D341Med (cell line): ENCODE measurements around the gene NLN.
A peak's percentile ranks its signal among the peaks of the same experiment; 100 is the strongest.
"Not testable (repeated sequence)": the region's sequence is repeated elsewhere in the genome, so short reads cannot be mapped to it uniquely, and the experiment has no call there.

ENCODE experiments used
- DNase-seq: peaks from one replicate; pipeline ENCODE4 v3.0.0; 2012; ENCODE audit warnings: low spot score

Gene NLN

DNA sequence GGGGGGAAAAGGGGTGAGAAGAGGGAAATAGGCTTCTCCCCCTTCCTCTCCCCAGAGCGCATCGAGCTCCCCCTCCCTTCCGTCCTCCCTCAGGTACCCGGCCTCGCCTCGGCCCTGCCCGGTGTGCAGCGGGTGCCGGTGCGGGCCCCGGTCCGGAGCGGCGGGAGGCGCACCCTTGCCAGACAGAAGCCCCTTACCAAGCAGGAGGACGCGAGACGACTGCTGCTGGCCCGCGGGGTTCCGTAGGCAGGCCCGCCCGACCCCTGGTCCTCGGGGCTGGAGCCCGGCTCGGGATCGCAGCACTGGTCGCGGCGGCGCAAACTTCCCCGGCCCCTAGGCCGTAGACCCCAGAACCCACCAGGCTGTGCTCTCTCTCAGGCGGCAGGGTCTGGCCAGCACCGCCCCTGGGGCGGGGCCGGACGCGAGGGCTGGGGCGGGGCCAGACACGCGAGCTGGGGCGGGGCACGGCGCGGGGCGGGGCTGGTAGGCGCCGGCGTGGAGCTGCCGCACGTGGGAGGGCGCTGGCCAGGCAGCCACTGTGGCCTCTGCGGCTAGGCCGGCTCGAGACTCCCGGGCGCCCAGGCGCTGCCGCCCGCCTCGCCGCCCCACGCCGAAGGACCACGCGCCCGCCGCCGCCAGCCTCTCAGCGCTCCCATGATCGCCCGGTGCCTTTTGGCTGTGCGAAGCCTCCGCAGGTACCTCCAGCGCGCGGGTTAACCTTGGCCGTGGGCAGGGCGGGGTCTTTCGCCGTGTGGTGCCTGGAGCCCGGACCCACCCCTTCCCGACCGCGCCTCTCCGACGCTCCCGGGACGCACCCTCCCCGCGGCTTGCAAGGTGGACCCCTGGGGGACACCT, at the start of gene NLN, which contains the start of gene SGTB:
Gene NLN, plus strand, starts transcription at position 486 of the 855 bp plus-strand sequence. Its CDS starts 169 bp downstream, at position 655.
Gene SGTB, minus strand, starts transcription at position 390 of the 855 bp plus-strand sequence. CDS start 1,302 bp downstream, outside the sequence.
- DNase-seq, result peak; percentile 97

DNA sequence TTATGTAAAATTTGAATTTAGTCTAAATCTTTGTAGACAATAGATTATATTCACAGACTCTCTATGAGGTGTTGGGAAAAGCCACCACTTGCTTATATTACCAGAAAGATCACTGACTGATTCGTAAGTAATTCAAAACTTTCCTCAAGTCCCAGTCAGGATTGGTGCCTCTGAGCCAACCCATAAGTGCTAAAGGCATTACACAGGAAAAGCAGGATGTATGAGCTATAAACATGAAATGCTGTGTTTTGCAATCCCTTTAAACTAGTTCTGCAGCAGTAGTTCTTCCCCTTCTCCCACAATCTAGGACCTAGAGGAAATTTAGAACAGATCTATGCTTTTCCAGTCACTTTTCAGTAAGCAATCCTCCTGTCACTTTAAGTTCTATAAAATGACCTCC, 49.2 kb upstream of the NLN start:
- DNase-seq, result no peak

DNA sequence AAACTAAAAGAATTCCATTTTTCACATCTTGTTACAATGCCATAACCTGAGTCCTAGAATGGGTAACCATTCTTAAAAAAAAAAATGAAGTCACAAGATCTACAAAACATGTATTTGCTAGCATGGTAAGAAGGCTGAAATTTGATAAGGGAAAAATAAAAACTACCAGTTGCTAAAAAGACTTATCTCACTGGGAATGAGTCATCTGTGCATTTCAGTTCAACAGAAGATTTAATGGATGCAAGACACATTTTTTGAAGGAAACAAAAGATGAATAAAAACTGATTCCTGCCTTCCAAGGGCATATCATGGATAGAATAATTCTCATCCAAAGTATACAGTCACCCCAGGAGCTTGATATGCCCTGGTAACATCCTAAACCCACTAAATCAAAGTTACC, 47.3 kb upstream of the NLN start:
- no peak for DNase-seq

DNA sequence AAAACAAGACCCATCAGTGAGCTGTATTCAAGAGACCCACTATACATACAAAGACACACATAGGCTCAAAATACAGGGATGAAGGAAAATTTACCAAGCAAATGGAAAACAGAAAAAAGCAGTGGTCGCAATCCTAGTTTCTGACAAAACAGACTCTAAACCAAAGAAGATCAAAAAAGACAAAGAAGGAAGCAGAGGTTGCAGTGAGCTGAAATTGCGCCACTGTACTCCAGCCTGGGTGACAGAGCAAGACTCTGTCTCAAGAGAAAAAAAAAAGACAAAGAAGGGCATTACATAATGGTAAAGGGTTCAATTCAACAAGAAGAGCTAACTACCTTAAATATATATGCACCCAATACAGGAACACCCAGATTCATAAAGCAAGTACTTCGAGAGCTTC, 45.9 kb upstream of the NLN start:
- DNase-seq, result not testable (repeated sequence)

DNA sequence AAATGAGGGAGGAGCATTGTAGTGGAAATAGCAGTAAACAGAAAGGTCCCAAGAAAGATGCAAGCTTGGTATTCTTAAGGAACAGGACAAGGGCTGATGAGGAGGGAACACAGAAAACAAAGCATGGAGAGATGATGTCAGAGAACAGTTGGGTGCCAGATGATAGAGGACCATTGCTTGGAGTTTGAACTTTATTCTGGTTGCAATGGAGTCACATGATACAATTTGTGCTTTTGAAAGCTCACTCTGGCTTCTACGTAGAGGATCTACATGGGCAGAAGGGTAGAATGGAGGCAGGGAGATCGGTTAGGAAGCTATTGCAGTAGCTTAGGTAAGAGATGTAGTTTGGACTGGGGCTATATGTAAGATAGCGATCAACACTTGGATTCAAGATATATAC, 39.9 kb upstream of the NLN start:
- no peak for DNase-seq

DNA sequence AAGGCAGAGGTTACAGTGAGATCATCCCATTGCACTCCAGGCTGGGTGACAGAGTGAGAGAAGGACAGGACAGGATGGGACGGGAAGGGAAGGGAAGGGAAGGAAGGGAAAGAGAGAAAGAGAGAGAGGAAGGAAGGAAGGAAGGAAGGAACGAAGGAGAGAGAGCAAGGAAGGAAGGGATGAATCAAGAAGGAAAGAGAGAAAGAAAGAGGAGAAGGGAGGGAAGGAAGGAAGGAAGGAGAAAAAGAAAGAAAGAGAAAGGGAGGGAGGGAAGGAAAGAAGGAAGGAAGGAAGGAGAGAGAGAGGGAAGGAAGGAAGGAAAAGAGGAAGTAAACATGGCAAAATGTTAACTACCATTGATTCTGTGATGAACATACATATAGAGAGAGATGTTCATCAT, 28.9 kb upstream of the NLN start:
- no peak for DNase-seq

DNA sequence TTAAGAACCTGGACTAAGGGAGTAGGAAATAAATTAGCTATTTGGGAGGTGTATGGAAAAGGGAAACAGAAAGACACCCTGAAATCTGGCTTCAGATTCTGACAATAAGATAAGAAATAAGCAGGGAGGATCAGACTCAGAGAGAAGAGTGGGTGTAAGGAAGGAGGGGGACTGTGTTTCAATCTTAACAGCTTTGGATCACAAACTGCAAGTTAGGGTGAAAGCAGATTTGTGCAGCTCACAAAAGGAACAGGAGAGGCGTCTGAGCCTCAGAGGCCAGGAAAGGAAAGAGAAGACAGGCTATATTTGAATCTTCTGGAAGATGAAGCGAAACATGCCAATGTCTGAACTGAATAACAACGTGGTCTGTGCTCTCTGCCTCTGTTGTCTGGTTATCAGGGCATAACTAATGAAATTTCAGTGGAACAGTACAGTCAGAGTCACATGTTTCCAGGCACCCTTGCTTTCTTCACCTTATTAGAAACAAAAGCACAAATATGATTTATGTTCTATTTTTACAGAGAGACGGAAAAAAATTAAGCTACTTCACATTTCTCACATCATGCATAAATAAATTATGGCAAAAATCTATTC, 26.7 kb upstream of the NLN start:
- no peak for DNase-seq

DNA sequence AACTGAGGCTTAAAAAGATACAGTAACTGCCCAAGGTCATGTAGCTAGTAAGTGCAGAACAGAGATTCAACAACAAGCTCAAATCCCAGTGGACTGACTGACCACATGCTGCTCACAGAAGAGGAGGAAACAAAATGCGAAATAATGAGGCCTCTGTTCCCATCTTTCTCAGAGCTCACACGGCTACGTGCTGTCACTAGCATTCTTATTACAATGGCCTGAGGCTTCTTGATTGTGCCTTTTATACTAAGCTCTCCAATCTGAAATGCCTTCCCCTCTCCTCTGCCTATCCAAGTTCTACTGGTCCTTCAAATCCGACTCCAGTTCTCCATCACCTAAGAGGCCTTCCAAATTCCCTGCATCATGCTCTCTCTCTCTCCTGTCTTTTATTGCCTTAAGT, 26.1 kb upstream of the NLN start:
- no peak for DNase-seq

DNA sequence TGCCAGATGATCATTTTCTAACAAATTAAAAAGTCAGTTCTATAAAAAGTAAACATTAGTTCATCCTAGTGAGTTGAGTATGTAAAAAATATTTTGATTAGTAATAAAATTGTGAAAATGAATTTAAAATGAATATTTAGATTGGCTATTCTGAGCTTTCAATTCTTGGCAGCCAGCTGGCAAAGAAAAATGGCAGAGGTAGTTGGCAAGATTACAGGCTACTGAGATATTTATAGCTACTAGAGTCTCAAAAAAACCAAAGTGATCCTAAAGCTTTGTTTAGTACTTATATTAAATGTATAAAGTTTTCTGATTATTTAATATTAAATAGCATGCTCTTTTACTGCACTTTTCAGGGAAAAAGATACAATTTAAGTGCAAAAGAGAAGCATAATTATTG, 25.1 kb upstream of the NLN start:
- DNase-seq, result no peak

DNA sequence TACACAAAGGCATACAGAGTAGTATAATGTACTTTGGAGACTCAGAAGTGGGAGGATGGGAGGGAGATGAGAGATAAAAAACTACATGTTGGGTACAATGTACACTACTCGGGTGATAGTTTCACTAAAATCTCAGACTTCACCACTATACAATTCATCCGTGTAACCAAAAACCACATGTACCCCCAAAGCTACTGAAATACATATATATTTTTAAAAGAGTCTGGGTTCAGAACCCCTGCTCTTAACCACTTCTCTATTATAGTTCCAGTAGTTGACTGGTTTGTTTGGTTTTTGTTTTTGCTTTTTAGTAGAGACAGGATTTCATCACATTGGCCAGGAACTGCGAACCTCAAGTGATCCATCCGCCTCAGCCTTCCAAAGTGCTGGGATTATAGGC, 22.7 kb upstream of the NLN start:
- no peak for DNase-seq

DNA sequence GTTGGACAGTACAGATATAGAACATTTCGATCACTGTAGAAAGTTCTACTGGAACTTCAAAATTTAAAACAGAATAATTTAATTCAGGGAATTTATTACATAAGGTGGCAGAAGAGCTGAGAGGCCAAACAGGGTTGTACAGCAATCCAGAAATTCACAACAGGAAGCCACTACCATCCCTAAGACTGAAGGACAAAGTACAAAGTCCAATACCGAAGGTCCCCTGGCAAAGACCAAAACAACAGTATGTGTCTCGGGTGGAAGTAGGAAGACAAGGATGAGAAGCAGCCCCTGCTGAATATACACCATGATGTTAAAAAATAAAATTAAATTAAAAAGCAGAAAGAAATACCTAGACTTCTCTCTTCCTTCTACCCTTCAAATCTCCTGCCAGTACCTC, 20.0 kb upstream of the NLN start:
- no peak for DNase-seq

DNA sequence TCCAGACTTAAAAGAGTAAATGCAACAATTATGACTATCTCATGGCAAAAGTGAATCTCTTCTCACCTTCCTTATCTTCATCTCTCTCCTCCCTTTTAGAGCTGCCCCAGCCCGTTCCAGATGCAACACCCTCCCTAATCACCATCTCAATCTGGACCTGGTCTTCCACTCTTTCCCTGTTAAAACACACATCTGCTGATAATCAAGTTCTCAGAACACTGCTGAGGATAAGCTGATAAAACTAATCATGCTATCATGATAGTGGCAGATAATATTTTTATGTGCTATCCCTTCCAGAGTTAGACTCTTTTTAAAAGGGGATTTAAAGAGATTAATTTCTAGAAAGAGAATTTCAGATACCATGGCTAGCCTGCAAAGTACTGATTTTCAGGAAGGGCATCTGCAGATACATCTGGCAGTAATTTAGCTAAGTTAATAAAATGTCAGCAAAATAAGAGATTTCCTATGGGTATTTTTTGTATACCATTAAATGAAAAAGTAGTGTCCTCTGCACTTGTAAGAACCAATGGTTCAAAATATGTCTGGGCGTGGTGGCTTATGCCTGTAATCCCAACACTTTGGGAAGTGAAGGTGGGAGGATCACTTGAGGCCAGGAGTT, 17.3 kb upstream of the NLN start:
- DNase-seq, result peak; percentile 44

DNA sequence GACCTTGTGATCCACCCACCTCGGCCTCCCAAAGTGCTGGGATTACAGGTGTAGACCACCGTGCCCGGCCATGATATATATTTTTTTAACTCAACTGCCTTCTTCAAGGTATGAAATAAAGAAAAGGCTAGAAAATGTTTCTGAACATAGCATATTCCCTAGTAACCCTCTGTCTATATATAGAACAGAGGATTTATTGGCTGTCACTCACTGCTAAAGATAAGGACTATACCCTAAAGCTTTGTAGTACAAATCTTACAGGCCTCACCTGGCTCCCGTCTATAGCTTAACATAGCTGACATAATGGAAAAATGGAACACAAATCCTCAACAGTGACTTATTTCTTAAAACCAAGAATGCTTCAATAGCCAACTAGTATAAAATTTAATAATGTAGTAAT, 14.3 kb upstream of the NLN start:
- DNase-seq, result no peak

DNA sequence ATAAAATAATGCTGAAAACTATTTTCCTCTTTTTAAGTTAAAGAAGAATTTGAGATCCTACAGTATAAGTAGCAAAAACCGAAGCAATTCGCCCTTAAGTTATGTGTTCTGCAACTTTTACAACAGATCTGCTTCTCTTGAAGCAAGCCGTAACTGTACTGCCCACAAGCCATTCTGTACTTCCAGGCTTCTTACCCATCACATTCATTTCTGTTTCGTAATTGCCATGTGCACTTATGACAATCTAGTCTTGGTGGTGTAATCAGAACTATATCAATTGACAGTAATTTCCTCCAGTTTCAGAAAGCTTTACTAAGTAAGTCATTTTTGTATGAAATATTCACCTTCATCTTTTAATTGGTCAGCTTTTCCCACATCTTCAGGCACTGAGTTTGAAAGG, 13.9 kb upstream of the NLN start:
- no peak for DNase-seq

DNA sequence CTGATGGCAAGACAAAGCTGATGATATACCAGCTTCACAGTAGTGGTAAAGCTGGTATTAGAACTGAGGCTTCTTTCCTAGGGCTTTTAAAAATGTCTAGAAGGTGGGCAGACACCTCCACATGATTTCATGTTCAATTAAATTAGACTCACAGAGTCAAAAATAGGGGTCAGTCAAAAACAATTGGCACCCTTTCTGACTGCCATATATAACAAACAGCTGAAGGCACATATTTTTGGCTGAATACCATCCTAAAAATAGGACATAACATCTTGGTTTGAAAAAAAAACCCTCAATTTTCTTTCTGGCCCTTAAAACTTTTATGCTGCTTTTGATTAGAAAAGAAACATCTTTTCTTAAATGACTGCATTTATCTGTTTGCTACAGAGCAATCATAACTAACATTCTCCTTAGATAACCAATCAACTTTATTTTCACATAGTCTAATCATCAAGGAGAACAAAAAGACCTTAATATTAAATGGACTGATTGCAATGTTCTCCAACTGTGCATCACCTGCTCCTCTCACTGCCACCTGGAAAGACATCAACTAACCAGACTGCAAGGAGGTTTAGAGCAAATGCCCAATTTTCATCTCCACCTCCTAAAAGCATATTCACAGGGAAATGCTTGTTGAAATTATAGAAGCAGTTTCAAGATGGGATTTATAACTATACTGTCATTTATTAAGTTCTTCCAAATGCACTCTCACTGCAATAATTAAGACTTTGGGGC, 3.3 kb upstream of the NLN start:
- DNase-seq, result no peak

DNA sequence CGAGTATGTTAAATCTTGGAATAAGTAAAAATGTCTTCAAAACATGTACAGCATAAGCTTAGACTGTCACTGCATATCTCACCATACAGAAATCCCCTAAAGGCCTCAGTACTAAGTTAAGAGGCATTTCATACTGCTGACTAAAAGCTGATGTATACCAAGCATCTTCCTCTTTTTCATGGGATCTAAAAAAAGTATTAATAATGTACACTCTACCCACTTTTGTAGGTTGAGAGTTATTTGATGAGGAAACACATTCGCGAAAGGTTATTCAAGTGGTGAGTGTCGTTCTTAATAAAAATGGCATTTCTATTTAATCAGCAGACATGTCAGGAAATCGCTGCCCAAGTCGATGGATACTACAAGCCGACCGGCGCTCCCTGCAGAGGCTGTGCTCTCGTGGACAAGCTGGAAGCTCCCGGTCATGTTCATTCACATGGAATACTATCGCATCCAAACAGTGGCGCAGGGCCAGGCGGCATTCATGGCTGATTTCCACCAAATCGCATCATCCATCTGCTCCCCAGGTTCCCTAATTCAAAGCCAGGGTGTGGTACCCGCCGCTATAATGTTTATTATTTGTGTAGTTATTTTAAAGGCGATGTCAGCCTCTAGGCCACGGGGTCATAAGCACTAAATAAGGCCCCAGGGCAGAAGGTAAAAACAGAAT, 820 bp upstream of the NLN start:
- peak; percentile 54 for DNase-seq

DNA sequence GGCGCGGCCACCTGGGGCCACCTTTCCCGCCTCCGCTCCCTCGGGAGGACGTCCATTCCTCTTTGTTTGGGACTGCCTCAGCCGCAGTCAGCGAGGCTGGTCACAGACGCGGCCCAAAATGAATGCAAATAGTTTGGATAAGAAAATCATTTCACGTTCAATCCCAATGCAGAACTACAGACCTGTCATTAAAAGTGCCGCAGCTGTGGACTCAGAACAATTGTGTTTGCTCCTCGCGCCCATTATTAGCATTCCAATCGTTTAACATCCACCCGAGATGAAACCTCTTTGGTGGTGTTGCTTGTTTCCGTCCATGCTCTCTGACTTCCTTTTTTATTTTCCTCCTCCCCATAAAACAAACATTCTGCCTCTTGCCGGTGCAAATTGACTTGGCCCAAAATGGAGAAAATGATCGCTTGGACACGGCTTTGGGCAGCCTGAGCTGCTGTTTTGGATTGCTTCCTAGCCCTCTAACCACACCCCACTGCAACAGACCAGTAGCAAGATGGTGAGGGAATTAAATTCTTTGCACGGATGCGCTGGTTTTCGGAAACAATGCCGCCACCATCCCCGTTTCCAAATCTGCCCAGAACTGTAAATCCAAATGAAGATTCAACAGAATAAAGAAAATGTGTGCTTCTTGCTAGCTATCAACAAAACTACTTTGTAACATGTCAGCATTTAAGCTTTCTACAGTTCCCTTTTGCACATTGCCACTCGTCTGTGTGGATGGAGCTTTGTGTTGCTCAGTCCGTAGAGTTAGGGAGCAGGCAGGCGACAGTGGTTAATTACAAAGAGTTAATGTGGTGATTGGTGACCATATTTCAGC, 784 bp downstream of the NLN start:
- DNase-seq, result peak; percentile 65

DNA sequence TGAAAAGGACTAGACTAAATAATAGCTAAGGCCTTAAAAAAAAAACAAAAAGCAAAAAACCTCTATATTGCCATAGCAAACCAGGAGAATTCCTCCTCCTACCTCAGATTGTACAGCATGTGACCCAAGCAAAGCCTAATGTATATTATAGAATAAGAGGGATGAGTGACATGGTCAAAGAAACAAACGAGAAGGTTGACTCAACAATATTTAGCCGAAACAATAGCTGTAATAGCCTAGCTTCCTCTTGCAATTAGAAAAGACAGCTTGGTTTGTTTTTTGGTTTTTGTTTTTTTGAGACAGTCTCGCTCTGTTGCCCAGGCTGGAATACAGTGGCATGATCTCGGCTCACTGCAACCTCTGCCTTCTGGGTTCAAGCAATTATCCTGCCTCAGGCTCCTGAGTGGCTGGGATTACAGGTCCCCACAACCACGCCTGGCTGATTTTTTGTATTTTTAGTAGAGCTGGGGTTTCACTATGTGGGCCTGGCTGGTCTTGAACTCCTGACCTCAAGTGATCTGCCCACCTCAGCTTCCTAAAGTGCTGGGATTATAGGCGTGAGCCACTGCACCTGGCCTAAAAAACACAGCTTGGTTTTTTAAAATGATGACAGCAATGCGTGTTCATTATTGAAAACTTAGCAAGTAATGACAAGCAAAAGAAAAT, 5.6 kb downstream of the NLN start:
- DNase-seq, result no peak

DNA sequence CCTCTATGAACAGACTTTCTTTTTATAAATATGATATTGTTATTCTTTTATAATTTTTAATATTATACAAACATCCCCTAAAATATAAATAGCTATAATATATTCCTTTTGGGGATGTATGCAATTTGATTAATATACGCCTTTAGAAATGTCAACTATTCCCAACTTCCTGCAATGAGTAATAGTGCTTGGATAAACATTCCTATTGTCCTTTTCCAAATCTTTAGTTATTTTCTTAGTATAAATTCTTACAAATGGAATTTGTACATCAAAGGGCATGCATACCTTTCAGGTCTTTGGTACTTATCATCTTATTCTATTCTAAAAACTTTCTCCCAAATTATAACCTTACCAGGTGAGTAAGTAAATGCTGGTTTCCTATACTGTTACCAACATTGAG, 6.2 kb downstream of the NLN start:
- no peak for DNase-seq

DNA sequence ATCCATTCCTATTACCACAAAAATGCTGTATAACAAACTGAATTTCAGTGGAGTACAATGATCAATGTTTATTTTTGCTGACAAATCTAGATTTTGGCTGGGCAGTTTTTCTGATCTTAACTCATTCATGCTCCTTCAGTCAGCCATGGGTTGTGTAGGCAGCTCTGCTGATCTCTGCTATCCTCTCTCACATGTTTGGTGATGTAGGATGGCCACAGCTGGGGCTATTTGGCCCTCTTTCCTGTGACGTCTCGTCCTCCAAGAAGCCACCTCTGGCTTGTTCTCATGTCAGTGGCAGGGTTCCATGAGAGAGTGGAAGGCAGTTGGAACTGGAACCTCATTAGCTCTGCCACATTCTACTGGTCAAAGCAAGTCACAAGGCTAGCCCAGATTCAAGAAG, 8.9 kb downstream of the NLN start:
- no peak for DNase-seq

DNA sequence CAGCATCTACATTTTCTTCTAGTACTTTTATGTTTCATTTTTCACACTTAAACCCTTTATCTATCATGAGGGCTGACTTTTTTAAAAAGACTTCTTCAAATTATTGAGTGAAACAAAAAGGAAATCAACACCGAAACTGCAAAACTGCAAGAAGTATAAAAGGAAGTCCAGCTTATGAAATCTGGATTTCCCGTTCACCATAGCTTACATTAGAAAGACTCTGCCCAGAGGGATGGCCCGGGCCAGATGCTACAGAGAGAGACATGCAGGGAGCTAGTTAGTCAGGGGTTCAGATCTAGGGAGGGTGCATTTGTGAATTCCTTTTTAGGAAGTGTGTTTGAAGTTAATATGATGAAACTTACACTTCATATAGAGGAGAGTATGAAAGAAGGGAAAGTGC, 10.0 kb downstream of the NLN start:
- DNase-seq, result not testable (repeated sequence)
